Esophagus muscularis mucosa (tissue), 4 donors: ENCODE measurements around the gene SH3RF3. TPM values are rescaled to one million over a fixed set of nuclear protein-coding genes. Genes with fewer than 3 reads are reported as not detected.

Experiments used
- DNase-seq: peaks from one replicate; pipeline ENCODE4 v3.0.0-alpha.2; 2017; ENCODE audit errors: extremely low spot score
- H3K27ac ChIP-seq, 4 donors: fragments of 200-600 bp; sonication (generic); replicated peaks in 1 of 4; 1 replicate in 3 of 4; 2 replicates in 1 of 4; pipeline ENCODE4 v1.5.1; 2016 to 2019; ENCODE audit warnings: mild to moderate bottlenecking in 1 of 4
- H3K27me3 ChIP-seq, 4 donors: fragments of 200-600 bp; sonication (generic); one replicate each; pipeline versions ENCODE4 v1.5.1 to v1.6.0; 2016 to 2019
- H3K36me3 ChIP-seq, 4 donors: fragments of 200-600 bp; sonication (generic); one replicate each; pipeline ENCODE4 v1.5.1; 2016 to 2019
- H3K4me1 ChIP-seq, 4 donors: fragments of 200-600 bp; sonication (generic); one replicate each; pipeline ENCODE4 v1.5.1; 2016 to 2019
- H3K4me3 ChIP-seq, 4 donors: fragments of 200-600 bp; sonication (generic); 1 replicate in 2 of 4; 2 replicates in 2 of 4; pipeline ENCODE4 v1.5.1; 2016 to 2019; ENCODE audit warnings: mild to moderate bottlenecking in 4 of 4, moderate library complexity in 1 of 4
- H3K9me3 ChIP-seq, 4 donors: fragments of 200-600 bp; sonication (generic); 1 replicate in 3 of 4; 2 replicates in 1 of 4; pipeline ENCODE4 v1.5.1; 2016 to 2019
- CTCF ChIP-seq, 3 experiments: fragments of 200-600 bp in 2 of 3; fragments of 450-650 bp in 1 of 3; sonication (generic) in 2 of 3; IDR thresholded peaks; one replicate each; pipeline ENCODE4 v1.5.1; 2017 to 2019; ENCODE audit warnings: antibody characterized with exemption in 3 of 3, mild to moderate bottlenecking in 2 of 3, moderate library complexity in 1 of 3
- EP300 ChIP-seq: sonication (generic); formaldehyde crosslinking; IDR thresholded peaks from one replicate; pipeline ENCODE4 v1.6.1; 2017; ENCODE audit warnings: antibody characterized with exemption
- POLR2A ChIP-seq: fragments of 450-650 bp; IDR thresholded peaks from one replicate; pipeline ENCODE4 v1.6.1; 2017; ENCODE audit warnings: antibody characterized with exemption, moderate library complexity, mild to moderate bottlenecking, low read depth
- POLR2AphosphoS5 ChIP-seq, 2 donors: sonication (generic); formaldehyde crosslinking; IDR thresholded peaks; one replicate each; pipeline ENCODE4 v1.6.1; 2017; ENCODE audit warnings: antibody characterized with exemption in 2 of 2
- WGBS: methylation state at CpG from one replicate; pipeline ENCODE4 v1.1.5; 2018; 5-methylcytosine and 5-hydroxymethylcytosine counted together
- intact Hi-C: fragments of 100-400 bp; cut with DNase I; formaldehyde crosslinking; loops from one replicate; pipeline ENCODE4 v1.15.1; 2023
- total RNA-seq, 4 donors: library from RNA; depleted of rRNA; stranded (reverse); fragments of >200 nt; gene quantifications; one replicate each; pipeline versions ENCODE4 v1.1.0 to v1.2.1, GENCODE V29; 2016

Gene SH3RF3
- total RNA-seq, 4 donors from 2014 or later, result 6.3 to 17.5 (median 11.3) TPM

GRCh38 chr2:109480486-109481195 lies 351.6 kb downstream of the SH3RF3 start:
- intact Hi-C loops, result no loop called here
- H3K9me3 ChIP-seq, result no peaks in the 10 kb centered on the region
- no peak overlapping the region for H3K4me3 ChIP-seq
- H3K27ac ChIP-seq, result no peak overlapping the region
- no peaks in the 10 kb centered on the region for H3K27me3 ChIP-seq
- DNase-seq, result no peak
- WGBS, result 91% methylated on average over 10 of the region's 10 CpGs
- no peaks in the 10 kb centered on the region for H3K36me3 ChIP-seq
- TF ChIP-seq POLR2A, result no peak
- TF ChIP-seq EP300, result no peak
- no peak for TF ChIP-seq CTCF (IDR thresholded peaks at IDR 0.05)
- no peak for TF ChIP-seq POLR2AphosphoS5 (IDR thresholded peaks at IDR 0.05)
- H3K4me1 ChIP-seq, result peaks cover 21 to 30% (median 26%) of the 10 kb centered on the region in 4 donors

DNA sequence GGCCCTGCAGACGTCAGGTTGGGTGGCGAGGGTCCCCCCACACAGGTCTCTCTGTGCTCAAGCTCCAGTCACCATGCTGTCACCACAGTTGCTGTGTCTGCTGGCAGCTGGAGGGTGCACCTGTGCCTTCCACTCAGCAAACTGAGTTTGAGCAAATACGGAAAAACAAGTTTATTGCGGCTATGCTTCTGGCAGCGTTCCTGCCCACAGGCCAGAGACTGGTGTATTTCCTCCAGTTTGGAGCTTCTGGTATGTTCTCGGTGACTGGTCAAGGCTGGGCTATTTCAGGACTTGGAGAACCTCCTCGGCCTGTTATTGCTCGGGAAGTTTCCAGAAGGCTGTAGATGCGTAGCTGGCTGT lies 352.2 kb downstream of the SH3RF3 start:
- H3K9me3 ChIP-seq, result no peaks in the 10 kb centered on the region
- intact Hi-C loops, result no loop called here

GRCh38 chr2:109481599-109481998 lies 352.6 kb downstream of the SH3RF3 start:
- Histone ChIP-seq H3K27ac (no peak overlapping the region), H3K27me3 (no peaks in the 10 kb centered on the region), H3K4me3 (no peak overlapping the region), H3K36me3 (no peaks in the 10 kb centered on the region), H3K9me3 (no peaks in the 10 kb centered on the region), H3K4me1 (peaks cover 22 to 32% (median 26%) of the 10 kb centered on the region in 4 donors)
- TF ChIP-seq EP300, result no peak
- no peak for TF ChIP-seq CTCF (IDR thresholded peaks at IDR 0.05)
- no peak for TF ChIP-seq POLR2AphosphoS5 (IDR thresholded peaks at IDR 0.05)
- no peak for TF ChIP-seq POLR2A
- no peak for DNase-seq
- intact Hi-C loops, result no loop called here
- WGBS, result 96% methylated on average over 8 of the region's 9 CpGs

More for the DNA sequence above, 352.2 kb downstream of the SH3RF3 start:
- no peak for DNase-seq
- H3K36me3 ChIP-seq, result no peaks in the 10 kb centered on the region
- 98% methylated on average over 8 of the region's 9 CpGs for WGBS
- H3K4me3 ChIP-seq, result no peak overlapping the region
- TF ChIP-seq EP300, result no peak
- no peak for TF ChIP-seq POLR2A
- TF ChIP-seq POLR2AphosphoS5 (IDR thresholded peaks at IDR 0.05), result no peak
- TF ChIP-seq CTCF (IDR thresholded peaks at IDR 0.05), result no peak
- no peaks in the 10 kb centered on the region for H3K27me3 ChIP-seq
- H3K4me1 ChIP-seq, result peaks cover 21 to 30% (median 26%) of the 10 kb centered on the region in 4 donors
- no peak overlapping the region for H3K27ac ChIP-seq

GRCh38 chr2:109482361-109482861 lies 353.4 kb downstream of the SH3RF3 start:
- TF ChIP-seq POLR2AphosphoS5 (IDR thresholded peaks at IDR 0.05), result no peak
- no peak for TF ChIP-seq POLR2A
- no peak for TF ChIP-seq EP300
- no peak for TF ChIP-seq CTCF (IDR thresholded peaks at IDR 0.05)
- no peaks in the 10 kb centered on the region for H3K36me3 ChIP-seq
- peak overlapping the region in 3 of 4 donors; percentile 8 to 23 (median 14) for H3K27ac ChIP-seq
- no peaks in the 10 kb centered on the region for H3K27me3 ChIP-seq
- intact Hi-C loops, result no loop called here
- H3K9me3 ChIP-seq, result no peaks in the 10 kb centered on the region
- no peak overlapping the region for H3K4me3 ChIP-seq
- WGBS, result 69% methylated on average over 15 of the region's 15 CpGs
- no peak for DNase-seq
- peaks cover 27 to 40% (median 31%) of the 10 kb centered on the region in 4 donors for H3K4me1 ChIP-seq
